ENCODE data around the gene ARHGAP19.

The ARHGAP19 gene

DNA sequence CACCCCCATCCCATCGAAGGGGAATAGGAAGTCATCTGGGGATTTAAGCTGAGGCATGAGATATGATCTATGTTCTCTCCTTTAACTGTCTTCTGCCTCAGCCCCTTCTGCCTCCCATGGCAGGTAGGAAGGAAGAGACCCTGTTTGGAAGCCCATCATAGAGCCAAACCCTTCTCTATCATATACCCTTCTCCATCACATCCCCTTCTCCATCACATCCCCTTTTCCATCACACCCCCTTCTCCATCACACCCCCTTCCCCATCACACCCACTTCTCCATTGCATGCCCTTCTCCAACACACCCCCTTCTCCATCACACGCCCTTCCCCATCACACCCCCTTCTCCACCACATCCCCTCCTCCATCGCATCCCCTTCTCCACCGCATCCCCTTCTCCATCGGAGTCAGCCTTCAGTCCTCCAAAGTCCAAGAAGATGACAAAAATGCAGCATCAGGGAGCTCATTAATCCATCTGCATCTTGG lies 99.4 kb downstream of the ARHGAP19 start:
- 100% methylated on average over 4 of the region's 5 CpGs for WGBS (ENCODE audit: insufficient coverage, insufficient read length)
- DNase-seq (ENCODE audit: low read depth, low spot score): no peak
- no peaks in the 10 kb centered on the region for H3K36me3 ChIP-seq (ENCODE audit: control insufficient read depth, insufficient read depth, low read length)
- no peak overlapping the region for H3K27ac ChIP-seq (ENCODE audit: low read length)
- peaks cover 2% of the 10 kb centered on the region for H3K4me1 ChIP-seq (ENCODE audit: control insufficient read depth, insufficient read depth, low read length)
- peaks cover 2% of the 10 kb centered on the region; the same call in 1 of the 2 replicates for H3K27me3 ChIP-seq (ENCODE audit: control insufficient read depth, insufficient read depth, low read length)
- H3K4me3 ChIP-seq (ENCODE audit: low read length): no peak overlapping the region
- H3K9me3 ChIP-seq (ENCODE audit: control insufficient read depth, insufficient read depth, low read length): no peaks in the 10 kb centered on the region

GRCh38 chr10:97190450-97190849 lies 102.0 kb downstream of the ARHGAP19 start:
- H3K4me1 ChIP-seq (ENCODE audit: control insufficient read depth, insufficient read depth, low read length): no peaks in the 10 kb centered on the region
- DNase-seq (ENCODE audit: low read depth, low spot score): no peak
- no peaks in the 10 kb centered on the region for H3K9me3 ChIP-seq (ENCODE audit: control insufficient read depth, insufficient read depth, low read length)
- no CpG with 5 or more reads among the region's 2 CpGs for WGBS (ENCODE audit: insufficient coverage, insufficient read length)
- H3K36me3 ChIP-seq (ENCODE audit: control insufficient read depth, insufficient read depth, low read length): no peaks in the 10 kb centered on the region
- H3K4me3 ChIP-seq (ENCODE audit: low read length): no peak overlapping the region
- no peak overlapping the region for H3K27ac ChIP-seq (ENCODE audit: low read length)
- H3K27me3 ChIP-seq (ENCODE audit: control insufficient read depth, insufficient read depth, low read length): peaks cover 9% of the 10 kb centered on the region; the same call in 1 of the 2 replicates

DNA sequence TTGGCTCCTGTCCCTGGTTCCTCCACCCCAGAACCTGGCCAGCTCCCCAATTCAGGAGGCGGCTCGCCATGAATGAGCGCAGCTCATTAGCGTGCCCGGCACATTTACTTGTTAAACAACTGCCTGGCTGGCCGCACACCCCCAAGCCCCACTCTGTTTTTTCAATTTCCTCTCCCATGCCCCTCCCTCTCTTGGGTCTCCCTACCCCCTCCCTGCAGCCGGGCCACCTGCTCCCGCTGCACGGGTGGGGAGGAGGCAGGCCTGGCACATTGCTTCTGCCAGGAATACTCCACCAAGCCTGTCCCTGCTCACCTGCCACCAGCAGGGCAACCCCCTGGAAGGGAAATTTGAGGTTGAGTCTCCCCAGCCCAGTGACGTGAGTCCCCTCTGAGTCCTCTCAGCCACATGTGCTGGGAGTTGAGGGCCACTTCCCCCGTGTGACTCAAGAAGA lies 104.2 kb downstream of the ARHGAP19 start:
- Histone ChIP-seq H3K4me1 (ENCODE audit: control insufficient read depth, insufficient read depth, low read length) (no peaks in the 10 kb centered on the region), H3K9me3 (ENCODE audit: control insufficient read depth, insufficient read depth, low read length) (no peaks in the 10 kb centered on the region), H3K27ac (ENCODE audit: low read length) (no peak overlapping the region), H3K27me3 (ENCODE audit: control insufficient read depth, insufficient read depth, low read length) (peaks cover 28% of the 10 kb centered on the region), H3K36me3 (ENCODE audit: control insufficient read depth, insufficient read depth, low read length) (no peaks in the 10 kb centered on the region), H3K4me3 (ENCODE audit: low read length) (no peak overlapping the region)
- no peak for DNase-seq (ENCODE audit: low read depth, low spot score)
- no CpG with 5 or more reads among the region's 11 CpGs for WGBS (ENCODE audit: insufficient coverage, insufficient read length)

GRCh38 chr10:97186911-97187310 lies 105.5 kb downstream of the ARHGAP19 start:
- H3K27me3 ChIP-seq (ENCODE audit: control insufficient read depth, insufficient read depth, low read length): peaks cover 28% of the 10 kb centered on the region
- WGBS (ENCODE audit: insufficient coverage, insufficient read length): no CpG with 5 or more reads among the region's 18 CpGs
- H3K4me3 ChIP-seq (ENCODE audit: low read length): no peak overlapping the region
- no peaks in the 10 kb centered on the region for H3K9me3 ChIP-seq (ENCODE audit: control insufficient read depth, insufficient read depth, low read length)
- DNase-seq (ENCODE audit: low read depth, low spot score): no peak
- no peak overlapping the region for H3K27ac ChIP-seq (ENCODE audit: low read length)
- H3K4me1 ChIP-seq (ENCODE audit: control insufficient read depth, insufficient read depth, low read length): no peaks in the 10 kb centered on the region
- H3K36me3 ChIP-seq (ENCODE audit: control insufficient read depth, insufficient read depth, low read length): no peaks in the 10 kb centered on the region

DNA sequence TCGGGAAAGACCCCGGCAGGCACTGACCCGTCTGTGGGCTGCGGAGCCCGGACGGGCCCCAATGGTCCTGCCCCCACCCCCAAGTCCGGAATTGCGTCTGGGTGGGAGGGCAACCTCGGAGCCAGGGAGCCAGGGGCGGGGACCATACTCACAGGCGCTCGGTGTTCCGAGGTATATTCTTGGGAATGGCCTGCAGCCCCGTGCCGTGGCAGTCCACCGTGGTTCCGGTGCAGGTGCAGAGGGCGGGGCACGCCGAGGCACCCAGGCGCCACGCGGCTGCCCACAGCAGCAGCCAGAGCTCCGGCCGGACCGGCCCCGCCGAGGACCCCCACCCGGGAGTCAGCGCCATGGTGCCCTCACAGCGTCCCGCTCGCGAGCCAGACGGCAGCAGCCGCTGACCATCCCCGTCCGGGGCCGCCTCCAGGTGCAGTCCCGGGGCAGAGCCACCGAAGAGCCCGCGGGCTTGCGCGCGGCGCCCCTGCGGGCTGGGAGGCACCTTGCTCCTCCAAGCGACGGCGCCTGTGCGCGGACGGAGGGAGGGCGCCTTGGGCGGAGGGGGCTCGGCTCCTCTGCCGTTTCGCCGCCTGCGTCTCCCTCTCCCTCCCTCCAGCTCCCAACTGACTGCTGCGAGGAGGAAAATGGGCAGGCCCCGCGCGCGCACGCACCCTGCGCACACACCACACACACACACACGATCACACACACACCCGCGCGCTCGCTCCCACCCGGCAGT lies 106.9 kb downstream of the ARHGAP19 start, which contains the start of gene SLIT1:
SLIT1 (minus strand) TSS at position 634 of the 733 bp plus-strand sequence; CDS start at position 349, 285 bp downstream.
- no peaks in the 10 kb centered on the region for H3K9me3 ChIP-seq (ENCODE audit: control insufficient read depth, insufficient read depth, low read length)
- no CpG with 5 or more reads among the region's 74 CpGs for WGBS (ENCODE audit: insufficient coverage, insufficient read length)
- no peak within 1 kb of the TSS for H3K27ac ChIP-seq (ENCODE audit: low read length)
- H3K4me3 ChIP-seq (ENCODE audit: low read length): peak within 1 kb of the TSS; percentile 44; the same call in 1 of the 2 replicates
- no peak for DNase-seq (ENCODE audit: low read depth, low spot score)
- H3K4me1 ChIP-seq (ENCODE audit: control insufficient read depth, insufficient read depth, low read length): no peaks in the 10 kb centered on the region
- H3K27me3 ChIP-seq (ENCODE audit: control insufficient read depth, insufficient read depth, low read length): peaks cover 28% of the 10 kb centered on the region
- no peaks in the 10 kb centered on the region for H3K36me3 ChIP-seq (ENCODE audit: control insufficient read depth, insufficient read depth, low read length)

- no CpG with 5 or more reads among the region's 17 CpGs for WGBS (ENCODE audit: insufficient coverage, insufficient read length)
- Histone ChIP-seq H3K4me3 (ENCODE audit: low read length) (peak overlapping the region; percentile 44; the same call in 1 of the 2 replicates), H3K9me3 (ENCODE audit: control insufficient read depth, insufficient read depth, low read length) (no peaks in the 10 kb centered on the region), H3K27me3 (ENCODE audit: control insufficient read depth, insufficient read depth, low read length) (peaks cover 28% of the 10 kb centered on the region), H3K4me1 (ENCODE audit: control insufficient read depth, insufficient read depth, low read length) (no peaks in the 10 kb centered on the region), H3K36me3 (ENCODE audit: control insufficient read depth, insufficient read depth, low read length) (no peaks in the 10 kb centered on the region), H3K27ac (ENCODE audit: low read length) (no peak overlapping the region)
- DNase-seq (ENCODE audit: low read depth, low spot score): no peak
These were observed 107.5 kb downstream of the ARHGAP19 start for GRCh38 chr10:97184971-97185325.

DNA sequence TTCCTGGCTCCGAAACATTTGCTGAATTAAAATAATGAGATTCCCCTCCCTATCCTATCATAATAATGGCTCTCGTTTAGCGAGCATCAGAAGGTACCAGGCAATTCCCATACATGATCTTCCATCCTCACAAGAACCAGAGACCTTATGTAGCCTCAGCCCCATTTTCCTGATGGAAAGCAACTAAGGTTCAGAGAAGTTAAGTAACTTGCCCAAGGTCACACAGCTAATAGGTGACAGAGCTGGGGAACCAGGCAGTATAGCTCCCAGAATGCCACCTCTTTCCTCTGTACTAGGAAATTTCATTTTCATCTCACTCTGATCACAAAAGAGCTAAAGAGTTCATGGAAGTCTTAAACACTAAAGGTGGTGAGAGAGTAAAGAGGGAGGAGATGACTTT lies 109.1 kb downstream of the ARHGAP19 start:
- whole genome bisulfite sequencing (ENCODE audit: insufficient coverage, insufficient read length): no CpG with 5 or more reads among the region's 3 CpGs
- Histone ChIP-seq H3K9me3 (ENCODE audit: control insufficient read depth, insufficient read depth, low read length) (no peaks in the 10 kb centered on the region), H3K27me3 (ENCODE audit: control insufficient read depth, insufficient read depth, low read length) (peaks cover 28% of the 10 kb centered on the region), H3K36me3 (ENCODE audit: control insufficient read depth, insufficient read depth, low read length) (no peaks in the 10 kb centered on the region), H3K4me3 (ENCODE audit: low read length) (no peak overlapping the region), H3K4me1 (ENCODE audit: control insufficient read depth, insufficient read depth, low read length) (no peaks in the 10 kb centered on the region; the same call in 1 of the 2 replicates), H3K27ac (ENCODE audit: low read length) (no peak overlapping the region)
- no peak for DNase-seq (ENCODE audit: low read depth, low spot score)

GRCh38 chr10:97182288-97182990 lies 110.0 kb downstream of the ARHGAP19 start:
- WGBS (ENCODE audit: insufficient coverage, insufficient read length): no CpG with 5 or more reads among the region's 10 CpGs
- Histone ChIP-seq H3K9me3 (ENCODE audit: control insufficient read depth, insufficient read depth, low read length) (no peaks in the 10 kb centered on the region), H3K27me3 (ENCODE audit: control insufficient read depth, insufficient read depth, low read length) (peaks cover 28% of the 10 kb centered on the region), H3K4me3 (ENCODE audit: low read length) (no peak overlapping the region), H3K36me3 (ENCODE audit: control insufficient read depth, insufficient read depth, low read length) (no peaks in the 10 kb centered on the region), H3K4me1 (ENCODE audit: control insufficient read depth, insufficient read depth, low read length) (no peaks in the 10 kb centered on the region; the same call in 1 of the 2 replicates), H3K27ac (ENCODE audit: low read length) (no peak overlapping the region)
- DNase-seq (ENCODE audit: low read depth, low spot score): no peak

- no peaks in the 10 kb centered on the region; the same call in 1 of the 2 replicates for H3K4me1 ChIP-seq (ENCODE audit: control insufficient read depth, insufficient read depth, low read length)
- no CpG with 5 or more reads among the region's 10 CpGs for WGBS (ENCODE audit: insufficient coverage, insufficient read length)
- no peaks in the 10 kb centered on the region for H3K36me3 ChIP-seq (ENCODE audit: control insufficient read depth, insufficient read depth, low read length)
- H3K27me3 ChIP-seq (ENCODE audit: control insufficient read depth, insufficient read depth, low read length): peaks cover 19% of the 10 kb centered on the region
- no peak for DNase-seq (ENCODE audit: low read depth, low spot score)
- H3K9me3 ChIP-seq (ENCODE audit: control insufficient read depth, insufficient read depth, low read length): no peaks in the 10 kb centered on the region
- no peak overlapping the region for H3K27ac ChIP-seq (ENCODE audit: low read length)
- H3K4me3 ChIP-seq (ENCODE audit: low read length): no peak overlapping the region
These were observed 111.5 kb downstream of the ARHGAP19 start for GRCh38 chr10:97180986-97181385.

DNA sequence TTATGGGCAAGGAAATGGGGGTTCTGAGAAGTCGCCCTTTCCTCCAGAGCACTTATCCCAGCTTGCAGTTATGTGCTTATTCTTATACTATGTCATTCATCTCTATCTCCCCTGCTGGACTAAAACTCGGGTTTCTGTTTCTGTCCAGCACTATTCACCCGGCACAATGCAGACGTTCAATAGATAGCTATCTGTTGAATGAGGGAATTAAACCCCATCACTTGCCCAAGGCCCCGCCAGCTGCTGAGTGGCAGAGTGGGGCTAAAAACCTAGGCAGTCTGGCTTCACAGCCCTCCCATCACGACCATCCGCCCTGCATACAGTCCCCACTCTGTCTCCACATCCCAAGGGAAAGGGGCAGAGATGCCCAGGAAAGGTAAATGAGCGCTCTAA lies 112.1 kb downstream of the ARHGAP19 start:
- Histone ChIP-seq H3K27me3 (ENCODE audit: control insufficient read depth, insufficient read depth, low read length) (peaks cover 18% of the 10 kb centered on the region), H3K4me1 (ENCODE audit: control insufficient read depth, insufficient read depth, low read length) (no peaks in the 10 kb centered on the region; the same call in 1 of the 2 replicates), H3K4me3 (ENCODE audit: low read length) (no peak overlapping the region), H3K27ac (ENCODE audit: low read length) (no peak overlapping the region), H3K36me3 (ENCODE audit: control insufficient read depth, insufficient read depth, low read length) (no peaks in the 10 kb centered on the region), H3K9me3 (ENCODE audit: control insufficient read depth, insufficient read depth, low read length) (no peaks in the 10 kb centered on the region)
- DNase-seq (ENCODE audit: low read depth, low spot score): no peak
- no CpG with 5 or more reads among the region's 8 CpGs for WGBS (ENCODE audit: insufficient coverage, insufficient read length)

All from iPS DF 6.9 (cell line).